ENCODE results near the gene TP53BP2.

DNA sequence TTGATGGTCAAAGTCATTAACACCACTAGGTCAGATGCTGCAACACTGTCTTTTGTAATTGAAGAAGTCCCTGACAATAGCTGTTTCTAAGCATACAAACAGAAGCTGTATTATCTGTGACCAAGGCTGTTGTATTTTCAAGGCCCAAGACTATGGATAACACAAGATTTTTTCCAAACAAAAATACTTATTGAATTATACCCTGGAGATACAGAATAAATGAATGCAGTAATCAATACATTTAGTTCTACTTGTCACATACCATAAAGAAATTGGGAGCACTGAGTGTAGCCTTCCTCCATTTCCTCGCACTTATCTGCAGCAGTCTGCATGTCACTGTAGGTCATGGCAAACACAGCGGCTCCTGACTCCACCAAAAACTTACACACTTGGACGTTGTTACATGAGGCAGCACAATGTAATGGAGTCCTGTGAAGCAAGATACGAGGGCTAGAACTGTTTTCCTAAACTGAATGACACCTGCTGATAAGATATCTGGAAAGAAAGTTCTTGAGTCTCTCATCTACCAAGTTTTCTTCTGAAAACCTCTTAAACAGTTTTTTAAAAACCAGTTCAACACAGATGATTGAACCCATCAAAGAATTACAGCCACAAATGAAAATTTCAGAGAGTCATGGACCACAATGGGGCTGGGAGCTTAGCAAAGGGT lies 56.9 kb downstream of the TP53BP2 start:
- TF ChIP-seq, protein P1, sequence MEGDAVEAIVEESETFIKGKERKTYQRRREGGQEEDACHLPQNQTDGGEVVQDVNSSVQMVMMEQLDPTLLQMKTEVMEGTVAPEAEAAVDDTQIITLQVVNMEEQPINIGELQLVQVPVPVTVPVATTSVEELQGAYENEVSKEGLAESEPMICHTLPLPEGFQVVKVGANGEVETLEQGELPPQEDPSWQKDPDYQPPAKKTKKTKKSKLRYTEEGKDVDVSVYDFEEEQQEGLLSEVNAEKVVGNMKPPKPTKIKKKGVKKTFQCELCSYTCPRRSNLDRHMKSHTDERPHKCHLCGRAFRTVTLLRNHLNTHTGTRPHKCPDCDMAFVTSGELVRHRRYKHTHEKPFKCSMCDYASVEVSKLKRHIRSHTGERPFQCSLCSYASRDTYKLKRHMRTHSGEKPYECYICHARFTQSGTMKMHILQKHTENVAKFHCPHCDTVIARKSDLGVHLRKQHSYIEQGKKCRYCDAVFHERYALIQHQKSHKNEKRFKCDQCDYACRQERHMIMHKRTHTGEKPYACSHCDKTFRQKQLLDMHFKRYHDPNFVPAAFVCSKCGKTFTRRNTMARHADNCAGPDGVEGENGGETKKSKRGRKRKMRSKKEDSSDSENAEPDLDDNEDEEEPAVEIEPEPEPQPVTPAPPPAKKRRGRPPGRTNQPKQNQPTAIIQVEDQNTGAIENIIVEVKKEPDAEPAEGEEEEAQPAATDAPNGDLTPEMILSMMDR (IDR thresholded peaks at IDR 0.05) = no peak
- TF ChIP-seq POLR2A (IDR thresholded peaks at IDR 0.05) = no peak
